HG03558 (cell line): ENCODE data around the gene SHROOM4.

Experiments used
- ATAC-seq: cut with Tn5 transposase; IDR thresholded peaks from one replicate; pipeline ENCODE4 v1.9.1; 2021; ENCODE audit warnings: moderate number of reproducible peaks; ENCODE audit not compliant: unreplicated experiment; ENCODE audit errors: extremely low read depth

The SHROOM4 gene

DNA sequence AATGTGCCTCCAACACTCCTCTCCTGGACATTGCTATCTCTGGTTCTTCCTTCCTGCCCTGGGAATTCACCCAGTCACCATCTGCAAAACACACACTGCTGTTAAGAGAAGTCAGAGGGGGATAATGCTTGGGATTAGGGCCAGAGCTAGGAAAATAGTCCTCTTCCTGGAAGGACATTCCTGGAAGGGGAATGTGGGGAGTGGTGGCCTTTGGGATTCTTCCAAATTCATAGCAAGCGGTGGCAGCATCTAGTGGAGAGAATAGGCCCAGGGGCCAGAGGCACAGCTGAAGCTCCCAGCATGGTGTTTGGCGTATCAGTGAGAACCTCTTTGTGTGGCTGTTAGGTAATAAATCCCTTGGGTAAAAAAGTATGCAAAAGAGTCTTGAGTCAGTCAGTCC lies 34.3 kb downstream of the SHROOM4 start:
- ATAC-seq, result no peak

DNA sequence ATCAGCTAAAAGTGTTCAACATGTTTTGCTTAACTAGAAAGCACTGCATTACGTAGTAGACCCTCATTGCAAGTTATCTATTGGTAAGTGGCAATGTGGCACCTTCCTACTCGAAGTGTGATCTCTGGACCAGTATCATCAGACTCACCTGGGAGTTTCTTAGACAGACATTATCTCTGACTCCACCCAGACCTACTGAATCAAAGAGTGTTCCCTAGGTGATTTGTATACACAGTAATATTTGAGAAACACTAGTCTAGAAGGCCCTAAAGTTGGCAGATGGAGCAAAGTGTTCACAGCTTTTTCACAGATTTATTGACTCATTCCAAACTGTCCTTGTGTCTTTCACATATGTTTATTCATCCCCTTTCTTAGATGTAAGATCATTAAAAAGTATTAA lies 35.7 kb downstream of the SHROOM4 start:
- no peak for ATAC-seq

DNA sequence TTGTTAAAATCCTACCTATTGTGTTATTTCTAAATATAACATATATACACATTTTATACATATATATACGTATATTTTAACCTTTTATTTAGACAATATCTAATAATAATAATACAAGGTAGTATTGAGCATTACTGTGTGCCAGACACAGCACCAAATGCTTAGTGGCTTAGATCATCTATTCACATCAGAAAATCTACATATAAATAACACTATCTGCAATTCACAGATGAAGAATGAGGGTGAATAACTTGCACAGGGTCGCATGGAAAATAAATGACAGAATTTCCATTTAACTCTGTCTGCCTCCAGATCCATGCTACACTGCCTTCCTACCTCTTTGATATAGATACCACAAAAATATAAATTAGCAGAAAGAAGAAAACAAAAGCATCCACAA lies 37.7 kb downstream of the SHROOM4 start:
- ATAC-seq, result no peak

DNA sequence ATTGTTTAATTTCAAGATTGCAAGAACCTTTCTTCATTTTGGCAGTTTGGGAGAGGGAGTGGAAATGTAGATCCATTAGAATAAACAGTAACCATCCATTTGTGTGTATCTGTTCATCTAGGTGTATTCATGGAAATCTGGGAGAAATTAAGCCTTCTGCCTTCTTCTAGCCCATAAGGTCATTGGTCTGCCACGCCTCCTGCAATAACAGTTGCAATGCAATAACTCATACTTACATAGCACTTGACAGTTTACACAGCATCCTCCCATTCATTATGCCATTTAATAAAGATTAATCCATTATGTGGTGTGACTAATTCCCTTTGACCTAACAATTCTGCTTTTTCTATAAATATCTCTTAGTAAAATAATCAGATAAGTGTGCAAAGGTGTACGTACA lies 42.6 kb downstream of the SHROOM4 start:
- no peak for ATAC-seq

GRCh38 chrX:50770702-50771101 lies 43.3 kb downstream of the SHROOM4 start:
- no peak for ATAC-seq

GRCh38 chrX:50769389-50770063 lies 44.5 kb downstream of the SHROOM4 start:
- no peak for ATAC-seq

DNA sequence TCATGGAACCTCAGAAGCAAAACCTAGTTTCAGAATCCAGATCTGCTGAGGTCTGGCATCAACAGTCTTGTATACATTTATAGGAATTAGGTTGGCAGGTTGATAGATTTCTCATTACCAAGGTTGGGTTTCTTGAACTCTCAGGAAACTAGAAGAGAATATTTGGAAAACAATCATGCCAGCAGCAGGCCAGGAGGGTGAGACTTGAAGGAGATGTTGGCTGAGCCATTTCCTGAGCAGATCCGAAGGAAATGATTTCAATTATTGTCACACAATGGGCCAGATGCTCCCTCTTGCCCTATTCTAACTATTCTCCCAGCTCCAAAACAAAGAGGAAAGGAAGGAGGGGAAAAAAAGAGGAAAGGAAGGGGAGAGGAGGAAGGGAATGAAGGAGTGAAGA lies 45.2 kb downstream of the SHROOM4 start:
- ATAC-seq, result no peak

DNA sequence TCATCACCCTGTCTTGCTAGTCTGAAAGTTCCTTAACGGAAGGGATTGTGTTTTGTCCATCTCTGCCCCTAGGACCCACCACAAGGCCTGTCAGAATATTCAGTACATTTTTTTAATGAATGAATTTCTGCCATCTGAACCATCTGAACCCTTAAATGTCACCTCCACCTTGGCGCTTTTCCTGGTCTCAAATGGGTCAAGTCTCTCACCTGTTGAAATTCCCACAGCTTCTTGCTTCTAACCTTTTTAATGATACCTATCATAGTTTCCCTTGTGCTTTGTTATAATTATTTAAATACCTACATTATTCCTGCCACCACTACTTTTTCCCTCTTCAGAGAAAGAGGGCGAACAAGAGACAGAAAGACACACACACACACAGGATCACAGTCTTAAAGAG lies 48.0 kb downstream of the SHROOM4 start:
- ATAC-seq, result no peak

DNA sequence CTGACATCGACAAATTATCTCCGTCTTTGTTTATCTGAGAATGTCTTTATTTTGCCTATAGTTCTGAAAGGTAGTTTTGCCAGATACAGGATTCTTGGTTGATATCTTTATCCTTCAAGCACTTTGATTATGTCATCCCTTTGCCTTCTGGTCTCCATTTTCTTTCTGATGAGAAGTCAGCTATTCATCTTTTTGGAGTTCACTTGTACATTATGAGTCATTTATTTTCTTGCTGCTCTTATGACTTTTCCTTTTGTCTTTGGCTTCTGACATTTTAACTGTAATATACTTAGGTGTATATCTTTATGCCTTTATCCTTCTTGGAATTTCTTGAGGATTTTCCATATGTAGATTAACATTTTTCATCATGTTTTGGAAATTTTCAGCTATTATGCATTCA lies 51.4 kb downstream of the SHROOM4 start:
- ATAC-seq, result no peak

DNA sequence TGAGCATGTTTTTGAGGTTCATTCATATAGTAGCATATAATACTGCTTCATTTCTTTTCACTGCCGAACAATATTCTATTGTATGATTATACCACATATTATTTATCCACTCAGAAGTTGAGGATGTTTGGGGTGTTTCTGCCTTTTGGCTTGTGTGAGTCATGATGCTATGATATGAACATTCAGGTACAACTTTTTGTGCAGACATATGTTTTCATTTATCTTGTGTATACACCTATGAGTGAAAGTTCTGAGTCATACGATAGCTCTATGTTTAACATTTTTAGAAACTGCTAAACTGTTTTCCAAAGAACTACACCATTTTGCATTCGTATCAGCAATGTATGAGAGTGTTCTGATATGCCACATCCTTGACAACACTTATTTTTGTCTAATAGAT lies 57.7 kb downstream of the SHROOM4 start:
- ATAC-seq, result no peak

DNA sequence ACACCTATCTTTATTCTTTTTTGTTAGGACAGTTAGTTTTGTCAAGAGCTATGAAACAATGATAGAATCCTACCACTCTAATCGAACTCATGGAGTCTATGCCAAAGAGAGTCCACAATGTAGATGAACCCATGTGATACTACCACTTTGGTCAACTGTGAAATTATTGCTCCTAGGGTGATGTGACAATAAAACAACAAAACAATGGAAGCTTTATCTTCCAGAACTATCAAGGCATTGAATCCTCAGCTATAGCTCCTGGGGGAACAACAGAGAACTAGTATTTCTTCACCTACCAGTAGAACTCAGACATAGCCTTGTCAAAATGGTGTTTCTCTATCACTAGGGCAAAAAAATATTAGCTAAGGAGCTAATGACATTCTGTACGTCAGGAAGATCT lies 62.9 kb downstream of the SHROOM4 start:
- ATAC-seq, result no peak

- no peak for ATAC-seq
These were observed 66.5 kb downstream of the SHROOM4 start for GRCh38 chrX:50747471-50747900.

DNA sequence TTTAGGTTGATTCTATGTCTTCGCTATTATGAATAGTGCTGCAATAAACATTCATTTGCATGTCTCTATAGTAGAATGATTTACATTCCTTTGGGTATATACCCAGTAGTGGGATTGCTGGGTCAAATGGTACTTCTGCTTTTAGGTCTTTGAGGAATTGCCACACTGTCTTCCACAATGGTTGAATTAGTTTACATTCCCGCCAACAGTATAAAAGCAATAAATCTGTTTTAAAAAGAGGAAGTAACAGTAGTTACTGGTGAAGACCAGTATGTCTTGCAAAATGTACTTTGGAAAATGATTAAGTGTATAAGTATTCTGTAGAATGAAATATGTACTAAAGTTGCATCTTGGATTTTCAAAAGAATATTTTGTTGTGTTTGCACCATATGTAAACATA lies 77.3 kb downstream of the SHROOM4 start:
- no peak for ATAC-seq

DNA sequence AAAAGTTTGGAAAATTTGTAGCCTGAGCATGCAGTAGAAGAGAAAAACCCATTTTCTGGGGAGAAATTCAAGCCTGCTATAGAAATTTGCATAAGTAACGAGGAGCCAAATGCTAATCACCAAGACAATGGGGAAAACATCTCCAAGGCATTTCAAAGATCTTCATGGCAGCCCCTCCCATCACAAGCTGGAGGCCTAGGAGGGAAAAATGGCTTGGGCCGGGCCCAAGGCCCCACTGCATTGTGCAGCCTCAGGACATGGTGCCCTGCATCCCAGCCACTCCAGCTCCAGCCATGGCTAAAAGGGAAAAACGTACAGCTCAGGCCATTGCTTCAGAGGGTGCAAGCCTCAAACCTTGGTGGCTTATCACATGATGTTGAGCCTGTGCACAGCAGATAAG lies 87.7 kb downstream of the SHROOM4 start:
- ATAC-seq, result no peak

DNA sequence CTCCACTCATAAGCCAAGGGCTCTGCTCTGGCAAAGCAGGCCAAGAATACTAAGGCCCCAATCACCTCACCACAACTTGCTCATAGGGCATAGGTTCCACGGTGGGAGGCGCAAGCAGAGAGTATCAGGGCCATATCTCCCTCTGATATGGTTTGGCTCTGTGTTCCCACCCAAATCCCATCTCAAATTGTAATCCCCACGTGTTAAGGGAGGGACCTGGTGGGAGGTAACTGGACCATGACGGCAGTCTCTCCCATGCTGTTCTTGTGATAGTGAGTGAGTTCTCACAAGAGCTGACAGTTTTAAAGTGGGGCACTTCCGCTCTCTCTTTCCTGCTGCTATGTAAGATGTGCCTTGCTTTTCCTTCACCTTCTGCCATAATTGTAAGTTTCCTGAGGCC lies 88.7 kb downstream of the SHROOM4 start:
- no peak for ATAC-seq

GRCh38 chrX:50723006-50723405 lies 91.0 kb downstream of the SHROOM4 start:
- ATAC-seq, result no peak

DNA sequence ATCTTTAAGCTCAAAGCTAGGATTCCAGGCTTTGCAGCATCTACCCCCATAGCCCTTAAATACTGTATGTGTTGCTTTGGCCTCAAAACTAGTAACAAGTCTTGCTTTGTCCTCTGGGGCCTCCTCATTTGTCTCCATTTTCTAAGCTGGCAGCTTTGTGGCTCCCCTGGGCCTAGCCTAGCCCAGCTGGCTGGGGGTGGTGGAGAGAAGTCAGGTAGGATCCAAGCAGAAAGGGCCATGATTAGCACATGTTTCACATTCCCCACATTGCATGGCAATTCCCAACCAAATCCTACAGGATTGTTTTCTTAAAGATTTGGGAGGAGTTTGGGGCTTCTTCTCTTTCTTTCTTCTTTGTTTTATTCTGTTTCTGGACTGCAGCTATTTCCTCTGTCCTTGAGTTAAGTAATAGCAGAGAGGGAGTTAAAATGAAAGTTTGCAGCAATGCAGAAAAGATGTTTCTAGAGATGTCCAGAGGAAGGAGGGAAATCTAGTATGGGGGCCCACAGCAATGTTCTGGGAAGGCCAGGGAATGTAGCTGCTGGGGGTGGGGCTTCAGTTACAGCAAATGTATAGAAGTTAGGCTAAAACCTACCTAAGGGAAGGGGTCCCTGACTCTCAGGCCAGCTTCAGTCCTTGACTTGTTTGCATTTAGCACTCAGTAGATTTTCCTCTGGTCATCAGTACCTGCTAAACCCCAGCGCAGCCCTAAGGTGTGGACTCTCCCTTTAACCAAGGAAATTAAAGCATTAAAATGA lies 92.1 kb downstream of the SHROOM4 start:
- ATAC-seq, result no peak

DNA sequence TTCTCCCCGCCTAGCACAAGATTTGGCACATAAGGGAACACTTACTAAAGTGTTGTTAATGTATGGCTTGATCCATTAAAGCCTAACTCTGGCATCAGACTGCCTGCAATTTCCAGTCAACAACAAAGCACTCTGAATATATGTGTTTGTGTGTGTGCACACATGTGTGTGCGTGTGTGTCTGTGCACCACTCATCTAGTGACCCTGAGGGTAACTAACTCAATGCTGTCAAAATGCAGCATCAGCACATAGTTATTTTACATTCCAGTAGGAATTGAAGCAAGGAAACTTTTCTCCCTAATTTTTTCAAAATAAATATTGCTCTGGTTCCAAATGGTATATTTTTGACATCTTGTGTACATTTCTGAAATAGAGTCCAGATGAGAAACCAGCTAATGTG lies 94.4 kb downstream of the SHROOM4 start:
- ATAC-seq, result no peak

- no peak for ATAC-seq
These were observed 95.2 kb downstream of the SHROOM4 start for GRCh38 chrX:50718776-50719175.

- ATAC-seq, result no peak
These were observed 97.3 kb downstream of the SHROOM4 start for GRCh38 chrX:50716706-50717105.

DNA sequence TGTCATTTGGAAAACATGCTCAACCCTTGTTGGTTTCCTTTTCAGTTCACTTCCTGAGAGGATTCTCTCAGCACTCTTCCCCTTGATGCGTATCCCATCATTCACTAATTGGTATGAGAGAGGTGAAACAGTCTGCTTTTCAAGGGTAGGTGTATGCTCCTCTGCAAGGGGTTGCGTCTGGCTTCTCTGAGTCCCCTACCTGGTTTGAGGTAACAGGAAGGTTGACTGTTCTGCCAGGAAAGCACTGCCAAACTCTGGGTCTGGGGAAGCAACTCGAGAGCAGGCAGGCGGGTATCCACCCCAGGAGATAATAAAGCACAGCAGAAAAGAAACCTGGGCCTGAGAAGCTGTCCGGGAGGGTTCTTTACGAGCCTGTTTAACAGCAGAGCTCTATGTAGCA lies 101.2 kb downstream of the SHROOM4 start:
- no peak for ATAC-seq

GRCh38 chrX:50711907-50712306 lies 102.1 kb downstream of the SHROOM4 start:
- ATAC-seq, result no peak
